ENCODE measurements around the gene PLCB1.

DNA sequence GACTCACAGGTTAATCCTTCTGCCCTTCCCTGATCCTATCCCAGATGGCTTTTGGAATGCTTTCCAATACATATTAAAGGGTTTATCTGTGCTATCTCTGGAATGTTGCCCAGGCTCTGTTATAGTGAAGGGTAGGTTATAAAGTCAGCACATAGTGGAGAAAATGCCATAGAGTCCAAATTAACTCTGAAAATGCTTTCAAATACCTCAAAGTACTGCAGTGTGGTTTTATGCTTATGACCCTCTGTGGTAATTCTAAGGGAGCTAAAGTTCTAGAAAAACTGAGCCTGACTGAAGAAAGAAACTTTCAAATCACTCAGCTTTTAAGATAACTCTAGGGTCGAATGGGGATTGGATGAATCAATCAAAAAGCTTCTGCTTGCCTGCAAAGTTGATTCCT lies 159.8 kb downstream of the PLCB1 start:
- TF ChIP-seq EZH2 (IDR thresholded peaks at IDR 0.05; ENCODE audit: low read depth, unreplicated experiment) (no peak), EZH2phosphoT487 (IDR thresholded peaks at IDR 0.05; ENCODE audit: unreplicated experiment) (no peak), CREB1 (CRISPR knock-in tag; IDR thresholded peaks at IDR 0.05; ENCODE audit: low read depth) (no peak), ZNF331 (CRISPR knock-in tag; IDR thresholded peaks at IDR 0.05; ENCODE audit: low read depth) (no peak)
- TF ChIP-seq, protein P1, sequence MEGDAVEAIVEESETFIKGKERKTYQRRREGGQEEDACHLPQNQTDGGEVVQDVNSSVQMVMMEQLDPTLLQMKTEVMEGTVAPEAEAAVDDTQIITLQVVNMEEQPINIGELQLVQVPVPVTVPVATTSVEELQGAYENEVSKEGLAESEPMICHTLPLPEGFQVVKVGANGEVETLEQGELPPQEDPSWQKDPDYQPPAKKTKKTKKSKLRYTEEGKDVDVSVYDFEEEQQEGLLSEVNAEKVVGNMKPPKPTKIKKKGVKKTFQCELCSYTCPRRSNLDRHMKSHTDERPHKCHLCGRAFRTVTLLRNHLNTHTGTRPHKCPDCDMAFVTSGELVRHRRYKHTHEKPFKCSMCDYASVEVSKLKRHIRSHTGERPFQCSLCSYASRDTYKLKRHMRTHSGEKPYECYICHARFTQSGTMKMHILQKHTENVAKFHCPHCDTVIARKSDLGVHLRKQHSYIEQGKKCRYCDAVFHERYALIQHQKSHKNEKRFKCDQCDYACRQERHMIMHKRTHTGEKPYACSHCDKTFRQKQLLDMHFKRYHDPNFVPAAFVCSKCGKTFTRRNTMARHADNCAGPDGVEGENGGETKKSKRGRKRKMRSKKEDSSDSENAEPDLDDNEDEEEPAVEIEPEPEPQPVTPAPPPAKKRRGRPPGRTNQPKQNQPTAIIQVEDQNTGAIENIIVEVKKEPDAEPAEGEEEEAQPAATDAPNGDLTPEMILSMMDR (conservative IDR thresholded peaks at IDR 0.05; ENCODE audit: low read depth in 2 of 2): no peak
